GM19043 (cell line): ENCODE data around the gene CARD6.
A peak's percentile ranks its signal among the peaks of the same experiment; 100 is the strongest.
"Not testable (repeated sequence)": the region's sequence is repeated elsewhere in the genome, so short reads cannot be mapped to it uniquely, and the experiment has no call there.

Source experiments
- ATAC-seq: cut with Tn5 transposase; IDR thresholded peaks from one replicate; pipeline ENCODE4 v1.9.1; 2021; ENCODE audit warnings: low read depth; ENCODE audit not compliant: unreplicated experiment

The CARD6 gene

GRCh38 chr5:40869384-40869783 lies 28.2 kb downstream of the CARD6 start:
- ATAC-seq = no peak

GRCh38 chr5:40871177-40871576 lies 30.0 kb downstream of the CARD6 start:
- no peak for ATAC-seq

- not testable (repeated sequence) for ATAC-seq
Observed at GRCh38 chr5:40872253-40872652, 31.1 kb downstream of the CARD6 start.

GRCh38 chr5:40873286-40873880 lies 32.2 kb downstream of the CARD6 start:
- ATAC-seq = no peak

GRCh38 chr5:40875958-40876357 lies 34.8 kb downstream of the CARD6 start:
- no peak for ATAC-seq

GRCh38 chr5:40877371-40877988 lies 36.3 kb downstream of the CARD6 start:
- no peak for ATAC-seq

- ATAC-seq = no peak
Observed at GRCh38 chr5:40879163-40879942, 38.2 kb downstream of the CARD6 start.

GRCh38 chr5:40882291-40882690 lies 41.1 kb downstream of the CARD6 start:
- ATAC-seq = no peak

- not testable (repeated sequence) for ATAC-seq
Observed at GRCh38 chr5:40883051-40883450, 41.9 kb downstream of the CARD6 start.

- not testable (repeated sequence) for ATAC-seq
Observed at GRCh38 chr5:40895440-40896425, 54.6 kb downstream of the CARD6 start.

GRCh38 chr5:40904205-40904993 lies 63.2 kb downstream of the CARD6 start:
- peak; percentile 84 for ATAC-seq

GRCh38 chr5:40904994-40905306 lies 63.8 kb downstream of the CARD6 start:
- no peak for ATAC-seq

- ATAC-seq = no peak
Observed at GRCh38 chr5:40906351-40906751, 65.2 kb downstream of the CARD6 start.

GRCh38 chr5:40909264-40909663 lies 68.1 kb downstream of the CARD6 start, which contains the start of gene C7:
Gene C7, plus strand, starts transcription at chr5:40909497. Its CDS starts 114 bp downstream, at chr5:40909611.
- ATAC-seq = no peak

GRCh38 chr5:40909723-40910122 lies 68.6 kb downstream of the CARD6 start:
- ATAC-seq = no peak
